Measurements from ENCODE around the gene TAF13. TPM values are rescaled to one million over a fixed set of nuclear protein-coding genes. Genes with fewer than 3 reads are reported as not detected.

TAF13 gene, protein sequence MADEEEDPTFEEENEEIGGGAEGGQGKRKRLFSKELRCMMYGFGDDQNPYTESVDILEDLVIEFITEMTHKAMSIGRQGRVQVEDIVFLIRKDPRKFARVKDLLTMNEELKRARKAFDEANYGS
- 23.5 and 30.8 TPM in 2 replicates for polyA plus RNA-seq (2014; cell fraction: cytosol; rRNA removed)
- polyA plus RNA-seq (2014; cell fraction: nucleus; rRNA removed): 2.3 and 6.4 TPM in 2 replicates

DNA sequence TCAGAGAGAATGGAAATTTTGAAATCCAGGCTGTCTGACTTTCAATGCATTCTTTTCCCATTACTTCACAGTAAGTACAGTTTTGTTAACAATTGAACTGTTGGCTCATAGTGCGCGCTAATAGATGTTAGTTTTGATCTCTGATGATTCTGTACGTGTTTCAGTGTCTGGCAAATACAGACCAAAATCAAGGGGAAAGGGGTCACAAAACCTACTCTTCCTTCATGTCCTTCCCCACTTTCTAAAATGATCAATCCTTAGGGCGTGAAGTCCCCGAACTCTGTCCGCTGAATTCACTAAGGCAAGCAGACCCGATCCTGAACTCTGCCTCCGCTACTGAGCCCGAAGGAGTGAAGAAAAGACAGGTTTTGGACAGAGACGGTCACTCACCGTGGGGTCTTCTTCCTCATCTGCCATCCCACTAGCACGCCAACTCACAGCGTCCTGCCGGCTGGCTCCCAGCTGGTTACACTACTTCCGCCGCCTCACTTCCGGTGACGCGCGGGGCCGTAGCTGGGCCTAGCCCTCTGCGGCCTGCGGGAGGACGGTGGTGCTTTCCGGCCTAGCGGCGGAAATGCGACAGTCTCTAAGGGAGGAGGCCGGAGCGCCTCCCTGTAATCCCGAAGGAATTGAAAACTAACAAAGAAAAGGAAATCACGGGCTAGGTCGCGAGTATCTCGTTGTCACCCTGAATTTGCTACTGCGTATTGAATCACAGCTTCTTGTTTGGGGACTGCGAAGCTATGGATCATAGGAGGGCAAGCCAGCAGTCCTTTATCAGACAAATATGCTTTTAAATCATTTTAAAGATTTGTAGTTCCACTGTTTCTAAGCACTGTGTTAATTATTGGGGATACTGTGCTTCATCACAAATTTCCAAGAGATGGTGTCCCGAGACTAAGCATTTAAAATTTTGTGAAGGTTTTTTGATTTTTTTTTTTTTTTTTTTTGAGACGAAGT is at the start of gene TAF13:
Gene TAF13, minus strand, starts transcription at position 473 of the 960 bp plus-strand sequence. Its CDS starts 56 bp downstream, at position 417.
- DNase-seq (ENCODE audit: low spot score): peak; percentile 96

DNA sequence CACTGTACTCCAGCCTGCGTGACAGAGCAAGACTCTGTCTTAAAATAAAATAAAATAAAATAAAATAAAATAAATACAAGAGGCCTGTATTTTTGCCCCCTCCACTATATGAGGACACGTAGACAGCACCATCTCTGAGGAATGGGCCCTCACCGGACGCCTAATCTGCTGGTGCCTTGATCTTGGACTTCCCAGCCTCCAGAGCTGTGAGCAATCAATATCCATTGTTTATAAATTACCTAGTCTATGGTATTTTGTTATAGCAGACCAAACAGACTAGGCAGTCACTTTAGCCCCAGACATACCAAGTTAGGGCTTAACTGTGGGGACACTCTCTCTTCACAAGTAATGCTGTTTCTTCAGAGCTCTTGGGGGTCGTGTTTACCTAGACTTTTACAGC is 44.6 kb upstream of the TAF13 start:
- DNase-seq (ENCODE audit: low spot score): no peak

DNA sequence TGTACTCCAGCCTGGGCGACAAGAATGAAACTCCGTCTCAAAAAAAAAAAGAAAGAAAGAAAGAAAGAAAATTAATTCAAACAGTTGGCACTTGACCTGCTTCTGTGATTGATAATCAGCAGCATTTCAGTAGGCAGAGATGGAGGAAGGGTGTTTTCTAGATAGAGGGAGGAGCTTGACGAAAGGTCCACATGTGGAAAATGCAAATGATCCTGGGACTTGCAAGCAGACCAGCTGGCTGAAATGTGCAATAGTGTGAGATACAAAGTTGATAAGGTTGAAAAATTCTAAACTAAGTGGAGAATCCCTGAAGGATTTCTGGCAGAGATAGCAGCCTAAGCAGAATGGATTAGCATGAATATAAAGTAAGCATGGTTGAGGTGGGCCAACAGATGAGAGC is 42.3 kb upstream of the TAF13 start:
- no peak for DNase-seq (ENCODE audit: low spot score)

DNA sequence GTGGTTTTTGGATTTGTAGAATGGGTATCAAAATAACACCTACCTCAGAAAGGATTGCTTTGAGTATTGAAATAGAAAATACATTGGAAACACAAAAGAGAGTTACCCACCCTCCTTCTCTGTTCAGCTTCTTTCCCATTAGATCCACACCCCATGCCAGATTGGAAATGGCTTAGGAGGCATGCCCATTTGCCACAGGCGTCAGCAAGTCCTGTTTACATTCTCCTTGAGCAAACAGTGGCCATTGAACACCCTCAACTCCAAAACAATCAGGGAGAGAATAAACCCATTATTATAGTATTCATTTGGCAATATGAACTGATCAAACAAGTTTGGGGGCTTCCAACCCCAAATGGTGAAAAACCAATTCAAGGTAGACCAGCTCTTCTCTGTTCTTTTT is 40.5 kb upstream of the TAF13 start:
- no peak for DNase-seq (ENCODE audit: low spot score)

DNA sequence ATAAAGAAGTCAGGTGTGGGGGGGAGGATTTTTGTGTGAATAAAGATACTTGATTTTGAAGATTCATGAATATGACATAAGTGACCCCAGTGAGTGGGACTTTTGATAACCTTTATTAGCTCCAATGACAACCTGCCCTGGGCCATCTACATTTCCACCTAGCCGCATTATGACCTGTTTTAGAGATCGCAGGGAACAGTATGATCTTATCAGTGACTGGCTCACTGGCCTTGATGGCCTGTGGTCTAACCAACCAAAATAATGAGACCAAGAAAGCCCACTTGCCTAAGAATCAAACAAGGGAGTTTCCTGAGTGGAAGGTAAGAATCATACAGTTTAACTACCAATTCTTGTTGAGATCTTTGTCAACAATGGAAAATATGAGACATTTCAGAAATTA is 39.9 kb upstream of the TAF13 start:
- no peak for DNase-seq (ENCODE audit: low spot score)

DNA sequence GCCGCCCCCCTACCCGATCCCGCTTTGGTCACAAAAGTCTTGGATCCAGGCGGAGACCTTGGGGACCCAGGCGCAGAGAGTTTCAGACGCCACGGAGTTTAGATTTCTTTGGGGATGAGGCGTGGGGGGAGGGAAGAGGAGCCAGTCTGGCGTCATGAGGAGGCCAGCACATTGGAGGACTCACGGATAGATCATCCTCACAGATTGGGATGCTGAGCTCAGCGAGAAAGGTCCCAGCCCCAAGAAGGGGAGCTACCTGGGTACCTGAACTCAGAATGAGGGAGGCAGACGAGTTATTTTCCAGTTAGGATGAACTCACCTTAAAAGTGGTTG is 38.5 kb upstream of the TAF13 start:
- no peak for DNase-seq (ENCODE audit: low spot score)

DNA sequence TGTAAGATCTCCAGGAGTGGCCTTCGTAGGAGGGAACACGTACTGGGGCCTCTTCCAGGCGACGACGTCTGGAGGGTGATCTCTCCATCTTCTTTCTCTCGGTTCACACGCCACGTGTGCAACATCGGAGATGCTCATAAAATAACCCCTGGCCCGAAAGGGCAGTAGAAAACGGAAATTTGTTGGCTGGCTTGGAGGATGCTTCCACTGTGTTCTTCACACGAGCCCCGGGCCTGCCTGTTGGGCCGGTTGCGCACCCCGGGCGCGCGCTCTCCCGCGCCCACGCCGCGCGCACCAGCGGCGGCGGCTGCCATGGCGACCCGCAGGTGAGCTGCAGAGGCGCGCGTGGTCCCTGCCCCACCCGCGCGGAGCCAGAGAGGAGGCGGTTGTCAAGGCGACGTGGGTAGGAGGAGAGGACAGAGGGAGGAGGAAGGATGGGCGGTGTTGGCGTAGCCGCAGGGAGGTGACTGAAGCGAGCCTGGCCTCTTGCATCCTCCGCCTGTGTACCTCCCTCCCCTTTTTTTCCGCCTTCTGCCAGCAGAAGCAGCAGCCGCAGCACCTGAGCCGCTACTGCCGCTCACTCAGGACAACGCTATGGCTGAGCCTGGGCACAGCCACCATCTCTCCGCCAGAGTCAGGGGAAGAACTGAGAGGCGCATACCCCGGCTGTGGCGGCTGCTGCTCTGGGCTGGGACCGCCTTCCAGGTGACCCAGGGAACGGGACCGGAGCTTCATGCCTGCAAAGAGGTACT is 38.0 kb upstream of the TAF13 start, which contains the start of gene ELAPOR1:
Gene ELAPOR1, plus strand, starts transcription at position 526 of the 752 bp plus-strand sequence. Its CDS starts 69 bp downstream, at position 595.
- peak; percentile 80 for DNase-seq (ENCODE audit: low spot score)

DNA sequence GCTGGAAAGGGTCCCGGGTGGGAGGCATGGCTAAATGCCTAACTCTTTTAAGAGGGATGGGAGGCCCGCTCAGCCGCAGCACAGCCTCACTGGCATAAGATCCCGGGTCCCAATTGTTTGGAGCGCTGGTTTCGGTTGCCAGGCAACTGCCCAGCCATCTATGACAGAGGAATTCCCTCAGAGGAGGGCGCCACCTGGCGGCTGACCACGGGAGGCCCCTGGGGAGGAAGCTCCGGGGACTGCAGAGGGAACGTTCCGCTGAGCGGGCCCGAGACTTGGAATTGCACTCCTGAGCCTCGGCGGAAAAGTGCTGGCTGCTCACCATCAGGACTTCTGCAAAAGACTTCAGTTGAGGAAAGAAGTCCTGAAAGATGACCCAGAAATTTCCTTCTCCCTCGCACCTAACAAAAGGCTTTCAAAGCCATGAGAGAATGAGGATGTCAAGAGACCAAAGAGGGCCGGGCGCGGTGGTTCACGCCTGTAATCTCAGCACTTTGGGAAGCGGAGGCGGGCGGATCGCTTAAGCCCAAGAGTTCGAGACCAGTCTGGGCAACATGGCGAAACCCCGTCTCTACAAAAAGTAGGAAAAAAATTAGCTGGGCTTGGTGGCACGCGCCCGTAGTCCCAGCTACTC is 37.0 kb upstream of the TAF13 start:
- peak; percentile 91 for DNase-seq (ENCODE audit: low spot score)

DNA sequence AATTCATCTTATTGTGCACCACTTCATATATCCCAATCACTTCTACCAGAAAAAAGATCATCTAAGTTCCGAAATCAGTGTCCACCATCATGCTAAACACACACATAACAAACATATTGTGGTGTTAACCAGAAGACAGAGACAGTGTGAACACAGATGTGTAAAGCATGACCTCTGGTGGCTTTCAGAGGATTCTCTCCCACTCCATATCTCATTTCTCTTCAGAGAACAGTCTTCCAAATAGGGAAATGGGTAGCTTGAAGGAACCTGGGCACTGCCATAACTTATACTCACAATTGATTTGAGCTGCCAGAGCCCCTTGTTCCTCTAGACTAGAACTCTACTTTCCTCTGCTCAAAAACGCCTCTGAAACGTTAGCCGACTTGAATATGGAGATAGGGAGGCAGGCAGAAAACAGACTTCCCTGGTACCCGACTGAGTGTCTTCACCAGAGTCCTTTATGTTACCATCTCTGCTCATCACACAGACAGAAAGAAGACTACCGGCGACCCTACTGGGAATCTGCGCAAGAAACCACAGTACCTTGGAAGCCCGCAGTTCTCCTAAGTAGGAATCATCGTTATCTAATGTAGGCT is 36.4 kb upstream of the TAF13 start:
- DNase-seq (ENCODE audit: low spot score): peak; percentile 42

DNA sequence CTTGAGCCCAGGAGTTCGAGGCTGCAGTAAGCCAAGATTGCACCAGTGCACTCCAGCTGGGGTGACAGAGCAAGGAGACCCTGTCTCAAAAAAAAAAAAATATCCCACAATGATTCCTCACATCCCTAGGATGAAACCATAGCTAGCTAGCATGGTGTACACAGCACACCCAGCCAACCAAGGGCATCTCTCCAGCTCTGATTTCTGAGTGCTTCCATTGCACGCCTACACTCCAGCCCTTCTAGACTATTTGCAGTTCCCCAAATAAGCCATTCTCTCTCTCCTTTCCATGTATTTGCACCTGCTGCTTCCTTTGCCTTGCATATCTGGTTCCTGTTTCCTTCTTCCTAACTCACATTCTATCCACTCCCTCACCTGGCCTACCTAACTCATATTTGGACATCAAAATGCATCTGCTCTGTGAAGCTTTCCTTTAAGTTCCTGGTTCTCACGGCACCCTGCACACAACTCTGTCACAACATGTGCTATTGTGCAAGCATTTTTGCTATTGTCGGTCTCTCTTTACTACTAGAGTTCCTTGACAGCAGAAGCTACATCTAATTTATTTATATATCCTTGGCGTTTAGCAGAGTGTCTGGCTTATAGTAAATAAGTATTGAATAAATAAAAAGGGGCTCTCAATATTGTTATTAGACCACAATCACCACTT is 35.7 kb upstream of the TAF13 start:
- no peak for DNase-seq (ENCODE audit: low spot score)

DNA sequence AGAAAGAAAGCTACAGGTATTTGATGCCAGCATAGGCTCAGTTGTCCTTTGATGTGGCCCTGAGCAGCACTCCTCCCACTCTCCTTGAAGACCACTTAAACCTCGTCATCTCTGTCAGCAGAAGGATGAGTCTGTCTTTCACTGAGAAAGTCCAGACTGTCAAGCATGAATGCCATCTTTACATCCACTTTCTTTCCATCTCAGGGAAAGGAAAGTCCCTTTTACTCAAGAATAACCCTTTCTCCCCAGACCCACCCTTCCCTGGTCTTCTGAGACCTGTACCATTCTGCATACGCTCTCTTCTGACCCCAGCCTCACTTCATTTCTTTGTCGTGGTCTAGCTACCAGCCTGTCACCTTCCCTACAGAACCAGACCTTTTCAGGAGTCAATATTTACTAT is 34.1 kb upstream of the TAF13 start:
- DNase-seq (ENCODE audit: low spot score): no peak

DNA sequence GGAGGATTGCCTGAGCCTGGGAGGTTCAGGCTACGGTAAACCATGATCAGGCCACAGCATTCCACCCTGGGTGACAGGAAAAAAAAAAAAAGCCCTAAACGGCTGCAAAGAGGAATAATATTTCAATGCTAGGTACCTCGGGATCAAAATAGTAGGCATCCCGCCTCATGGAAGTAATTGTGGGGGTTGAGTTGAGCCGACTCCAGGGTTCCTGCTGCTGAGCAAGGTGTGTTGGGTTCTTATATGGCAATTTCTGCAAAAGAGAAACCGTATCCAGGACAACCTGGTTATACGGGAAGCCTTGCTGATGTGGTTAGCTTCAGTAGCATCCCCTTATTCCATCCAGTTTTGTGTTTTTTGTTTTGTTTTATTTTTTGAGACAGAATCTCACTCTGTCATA is 32.0 kb upstream of the TAF13 start:
- DNase-seq (ENCODE audit: low spot score): no peak

DNA sequence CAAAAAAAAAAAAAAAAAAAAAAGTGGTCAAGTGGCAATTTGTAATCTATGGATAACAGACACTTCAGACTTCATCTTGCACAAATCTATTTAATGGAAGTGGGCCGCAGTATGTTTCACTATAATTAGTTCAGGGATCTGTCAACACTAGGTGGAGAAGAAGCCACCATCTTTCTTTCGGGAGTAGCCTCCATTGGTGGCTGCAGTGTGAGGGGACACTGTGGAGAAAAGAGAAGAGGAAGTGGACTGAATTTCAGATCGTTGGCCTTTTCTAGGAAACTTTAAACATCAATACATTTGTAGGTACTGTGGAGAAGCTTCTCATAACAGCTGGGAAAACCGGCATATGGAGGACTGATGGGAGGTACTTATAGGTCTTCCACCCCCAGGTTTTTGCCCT is 30.1 kb upstream of the TAF13 start:
- no peak for DNase-seq (ENCODE audit: low spot score)

DNA sequence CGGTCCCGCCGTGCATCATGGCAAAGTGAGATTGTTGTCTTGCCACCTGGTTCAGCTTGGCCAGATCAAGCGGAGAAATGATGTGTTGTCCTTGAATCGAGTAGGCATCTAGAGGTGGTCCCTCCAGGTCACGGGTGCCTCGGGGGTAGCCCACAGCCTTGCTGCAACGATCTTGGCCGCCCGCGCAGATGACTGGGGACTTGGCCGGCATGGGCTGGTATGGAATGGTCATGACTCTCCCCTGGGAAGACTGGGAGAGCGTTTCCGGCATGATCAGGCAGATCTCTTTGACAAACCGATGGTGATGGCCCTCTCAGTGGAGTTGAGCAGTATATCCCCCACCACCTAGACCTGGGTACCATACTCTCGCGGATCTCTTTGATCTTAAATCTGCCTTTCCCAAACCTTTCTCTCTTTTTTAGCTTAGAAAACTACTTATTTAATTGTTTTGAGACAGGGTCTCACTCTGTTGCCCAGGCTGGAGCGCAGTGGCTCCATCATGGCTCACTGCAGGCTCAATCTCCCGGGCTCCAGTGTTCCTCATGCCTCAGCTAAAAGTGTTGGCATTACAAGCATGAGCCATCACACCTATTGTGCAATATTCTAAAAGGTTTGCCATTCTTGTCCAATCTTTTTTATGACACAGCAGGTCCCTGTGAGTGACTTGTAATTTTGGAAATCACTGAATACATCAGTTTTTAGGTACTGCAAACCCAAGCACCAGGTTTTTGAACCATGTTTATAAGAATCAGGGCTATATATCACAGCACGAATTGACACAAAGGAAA is 28.8 kb upstream of the TAF13 start:
- no peak for DNase-seq (ENCODE audit: low spot score)

DNA sequence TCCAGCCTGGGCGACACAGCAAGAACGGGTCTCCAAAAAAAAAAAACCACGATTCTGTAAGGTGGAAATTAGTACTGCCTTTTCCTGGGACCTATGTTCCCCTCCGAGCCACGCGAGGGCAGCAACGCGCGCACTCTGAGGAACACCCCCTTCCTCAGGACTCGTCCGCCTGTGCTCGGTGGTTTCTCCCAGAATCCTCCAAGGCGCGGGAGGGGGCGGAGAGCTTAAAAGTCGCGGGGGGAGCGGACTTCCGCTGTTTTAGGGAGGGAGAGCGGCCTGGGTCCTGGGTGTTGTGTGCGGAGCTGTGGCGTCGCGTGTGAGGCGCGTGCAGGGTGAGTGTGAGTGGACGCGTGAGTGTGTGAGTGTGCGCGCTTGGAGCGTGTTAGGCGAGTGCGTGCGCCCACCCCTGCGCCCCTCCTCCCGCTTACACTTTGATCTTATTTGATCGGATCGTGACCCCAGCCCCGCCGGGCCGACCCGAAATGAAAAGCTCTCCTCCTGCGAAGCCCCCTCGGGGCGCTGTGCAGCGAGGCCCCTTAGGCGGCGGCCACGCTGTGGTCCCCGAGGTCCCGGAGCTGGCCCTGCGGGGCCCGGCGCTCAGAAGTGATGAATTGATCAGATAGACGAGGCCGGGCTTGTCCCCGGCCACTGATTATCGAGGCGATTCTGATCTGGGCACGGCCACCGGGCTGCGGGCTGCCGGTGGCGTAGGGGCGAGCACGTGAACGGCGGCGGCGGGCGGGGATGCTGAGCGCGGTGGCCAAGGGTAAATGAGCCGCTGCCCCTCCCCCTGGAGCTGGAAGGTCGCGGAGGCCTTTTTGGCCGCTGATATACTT is 24.4 kb upstream of the TAF13 start:
- peak; percentile 97 for DNase-seq (ENCODE audit: low spot score)

DNA sequence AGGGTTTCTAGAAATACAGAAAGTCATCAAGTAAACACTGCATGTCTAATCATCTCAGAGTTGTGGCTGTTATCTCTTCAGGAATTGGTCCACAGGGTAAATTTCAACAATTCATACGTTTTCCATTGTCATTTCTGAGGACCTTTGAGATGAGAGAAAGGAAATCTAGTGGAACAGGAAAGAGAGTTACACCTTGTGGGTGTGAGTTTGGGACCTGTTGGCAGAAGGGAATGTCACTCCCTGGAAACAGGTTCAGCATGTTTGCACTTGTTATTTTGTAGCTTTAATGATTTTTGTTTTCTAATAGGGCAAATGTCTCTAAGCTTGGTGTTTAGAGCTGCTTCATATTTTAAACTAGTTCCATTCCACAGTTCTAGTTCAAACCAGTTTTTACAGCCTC is 20.3 kb upstream of the TAF13 start:
- DNase-seq (ENCODE audit: low spot score): no peak

DNA sequence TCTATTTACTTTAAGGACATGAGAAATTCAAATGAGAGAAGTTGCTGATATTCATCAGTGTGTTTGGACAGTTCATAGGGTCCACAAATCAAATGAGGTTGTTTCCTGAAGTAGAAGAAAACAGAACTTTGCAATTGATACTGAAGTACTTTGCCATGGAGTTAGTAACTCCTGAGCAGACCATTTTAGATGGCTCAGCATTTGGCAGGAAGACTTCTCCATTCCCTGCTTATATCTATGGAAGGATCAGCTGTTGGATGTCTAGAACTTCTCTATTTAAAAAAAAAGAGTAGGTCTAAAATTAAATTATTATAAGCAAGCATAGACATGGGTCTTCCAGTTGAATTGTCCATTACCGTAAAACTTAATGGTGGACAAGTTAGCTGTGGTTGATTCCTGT is 19.8 kb upstream of the TAF13 start:
- DNase-seq (ENCODE audit: low spot score): no peak

DNA sequence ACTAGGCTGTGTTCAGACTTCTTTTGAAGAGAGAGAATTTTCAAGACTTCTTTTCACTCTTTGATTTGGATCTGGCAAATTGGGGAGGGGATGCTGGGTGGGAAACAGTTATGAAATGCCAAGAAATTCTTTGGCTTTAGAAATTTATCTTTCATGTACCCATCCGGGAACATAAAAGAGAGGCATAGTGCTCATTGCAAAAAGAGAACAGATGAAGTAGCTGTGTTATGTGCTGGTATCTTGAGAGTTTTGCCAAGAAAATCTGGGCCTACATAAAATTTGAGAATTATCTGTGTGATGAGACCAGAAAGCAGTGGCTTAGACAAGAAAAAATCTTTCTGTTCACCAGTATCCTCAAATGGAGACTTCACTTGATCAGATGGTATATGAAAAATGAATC is 19.1 kb upstream of the TAF13 start:
- DNase-seq (ENCODE audit: low spot score): no peak

DNA sequence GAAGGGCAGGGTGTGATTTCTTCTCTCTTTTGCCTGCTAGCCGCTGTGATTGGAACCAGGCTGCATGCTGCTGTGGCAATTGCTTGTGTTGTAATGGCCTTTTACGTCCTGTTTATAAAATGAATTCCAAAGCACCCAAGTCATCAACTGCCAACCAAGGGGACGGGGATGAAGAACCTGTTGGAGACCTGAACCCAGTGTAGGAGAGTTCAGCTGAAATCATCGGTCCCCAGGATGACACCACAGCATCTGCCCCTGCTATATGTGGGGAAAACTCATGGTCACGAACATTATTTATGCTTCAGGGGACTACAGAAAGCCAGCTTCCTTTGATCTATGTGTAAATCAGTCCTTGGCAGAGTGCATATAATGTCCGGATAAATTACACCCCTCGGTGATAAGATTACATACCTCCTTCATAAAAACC is 18.6 kb upstream of the TAF13 start:
- DNase-seq (ENCODE audit: low spot score): no peak
